Right atrium auricular region (tissue), 2 donors: ENCODE data around the gene PTGIR. TPM values are rescaled to one million over a fixed set of nuclear protein-coding genes. Genes with fewer than 3 reads are reported as not detected.

ENCODE experiments used
- DNase-seq: peaks from one replicate; pipeline ENCODE4 v3.0.0-alpha.2; 2019; ENCODE audit warnings: low spot score
- H3K27ac ChIP-seq, 2 donors: fragments of 200-600 bp; sonication (generic); 1 replicate in 1 of 2; 2 replicates in 1 of 2; pipeline ENCODE4 v1.5.1; 2016 to 2019
- H3K27me3 ChIP-seq, 2 donors: fragments of 200-600 bp; sonication (generic); one replicate each; pipeline versions ENCODE4 v1.5.1 to v1.6.0; 2017 to 2019
- H3K36me3 ChIP-seq: fragments of 200-600 bp; sonication (generic); one replicate; pipeline ENCODE4 v1.5.1; 2016
- H3K4me1 ChIP-seq, 2 donors: fragments of 200-600 bp; sonication (generic); one replicate each; pipeline versions ENCODE4 v1.5.1 to v1.6.0; 2017 to 2019
- H3K4me3 ChIP-seq, 2 donors: fragments of 200-600 bp; sonication (generic); 1 replicate in 1 of 2; 2 replicates in 1 of 2; pipeline ENCODE4 v1.5.1; 2017 to 2019; ENCODE audit warnings: mild to moderate bottlenecking in 1 of 2, moderate library complexity in 1 of 2
- H3K9me3 ChIP-seq, 2 donors: fragments of 200-600 bp; sonication (generic); one replicate each; pipeline ENCODE4 v1.5.1; 2019
- total RNA-seq, 2 donors: library from RNA; depleted of rRNA; stranded (reverse); fragments of >200 nt; gene quantifications; one replicate each; pipeline ENCODE4 v1.1.0, GENCODE V29; 2016
- TF ChIP-seq, protein P1 (sequence below), 2 donors: fragments of 200-600 bp; sonication (generic); IDR thresholded peaks; one replicate each; pipeline ENCODE4 v1.5.1; 2019; ENCODE audit warnings: antibody characterized with exemption in 2 of 2

Gene PTGIR
- total RNA-seq, 2 donors from 2014 or later, result 7.0 to 20.6 TPM

DNA sequence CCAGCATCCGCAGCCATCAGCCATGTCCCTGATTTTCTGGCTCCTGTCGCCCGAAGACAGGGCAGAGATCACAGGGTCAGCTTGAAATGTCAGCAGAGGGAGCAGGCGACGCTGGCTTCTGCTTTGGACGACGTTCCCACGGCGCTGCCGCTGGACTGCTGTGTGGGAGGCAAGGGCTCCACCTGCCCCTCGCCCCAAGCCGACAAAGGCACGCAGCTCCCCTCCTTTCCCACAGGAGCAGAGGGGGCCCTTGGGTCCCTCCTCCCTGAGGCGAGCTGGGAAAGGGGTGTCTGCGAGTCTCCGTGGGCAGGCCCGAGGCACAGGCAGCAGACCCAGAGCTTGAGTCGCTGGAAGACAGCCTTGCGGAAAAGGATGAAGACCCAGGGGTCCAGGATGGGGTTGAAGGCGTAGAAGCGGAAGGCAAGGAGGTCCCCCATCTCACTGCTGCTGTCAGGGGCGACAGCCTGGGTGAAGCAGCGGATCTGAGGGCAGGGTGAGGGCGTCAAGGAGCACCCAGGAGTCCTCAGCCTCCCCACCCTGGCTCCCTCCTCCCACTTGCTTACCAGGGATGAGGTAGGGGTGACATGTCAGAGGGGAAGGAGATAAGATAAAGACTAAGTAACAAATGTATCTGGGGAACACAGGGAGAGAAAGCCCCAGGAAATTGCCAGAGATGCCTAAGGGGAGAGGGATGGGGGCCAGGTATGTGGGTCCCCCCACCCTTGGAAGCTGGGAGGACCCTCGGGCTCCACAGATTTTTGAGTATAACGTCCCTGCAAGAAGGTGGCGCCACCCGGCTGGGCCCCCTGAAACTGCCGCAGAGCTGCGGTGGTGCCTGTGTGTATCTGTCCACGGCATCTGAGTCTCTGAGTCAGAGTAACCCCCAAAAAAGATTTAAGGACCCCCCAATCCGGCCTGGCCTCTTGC lies 3.4 kb downstream of the PTGIR start:
- peak overlapping the region; percentile 19 to 25 for H3K4me3 ChIP-seq
- TF ChIP-seq, protein P1, sequence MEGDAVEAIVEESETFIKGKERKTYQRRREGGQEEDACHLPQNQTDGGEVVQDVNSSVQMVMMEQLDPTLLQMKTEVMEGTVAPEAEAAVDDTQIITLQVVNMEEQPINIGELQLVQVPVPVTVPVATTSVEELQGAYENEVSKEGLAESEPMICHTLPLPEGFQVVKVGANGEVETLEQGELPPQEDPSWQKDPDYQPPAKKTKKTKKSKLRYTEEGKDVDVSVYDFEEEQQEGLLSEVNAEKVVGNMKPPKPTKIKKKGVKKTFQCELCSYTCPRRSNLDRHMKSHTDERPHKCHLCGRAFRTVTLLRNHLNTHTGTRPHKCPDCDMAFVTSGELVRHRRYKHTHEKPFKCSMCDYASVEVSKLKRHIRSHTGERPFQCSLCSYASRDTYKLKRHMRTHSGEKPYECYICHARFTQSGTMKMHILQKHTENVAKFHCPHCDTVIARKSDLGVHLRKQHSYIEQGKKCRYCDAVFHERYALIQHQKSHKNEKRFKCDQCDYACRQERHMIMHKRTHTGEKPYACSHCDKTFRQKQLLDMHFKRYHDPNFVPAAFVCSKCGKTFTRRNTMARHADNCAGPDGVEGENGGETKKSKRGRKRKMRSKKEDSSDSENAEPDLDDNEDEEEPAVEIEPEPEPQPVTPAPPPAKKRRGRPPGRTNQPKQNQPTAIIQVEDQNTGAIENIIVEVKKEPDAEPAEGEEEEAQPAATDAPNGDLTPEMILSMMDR (IDR thresholded peaks at IDR 0.05), result no peak
- peak overlapping the region; percentile 65 to 71 for H3K27ac ChIP-seq
- H3K9me3 ChIP-seq, result no peaks in the 10 kb centered on the region
- no peak for DNase-seq
- H3K36me3 ChIP-seq, result no peaks in the 10 kb centered on the region
- no peaks in the 10 kb centered on the region for H3K27me3 ChIP-seq
- peaks cover 0 to 81% of the 10 kb centered on the region in 2 donors for H3K4me1 ChIP-seq

GRCh38 chr19:46620716-46621115 lies 4.2 kb downstream of the PTGIR start:
- peaks cover 0 to 73% of the 10 kb centered on the region in 2 donors for H3K4me1 ChIP-seq
- DNase-seq, result no peak
- peak overlapping the region; percentile 65 to 71 for H3K27ac ChIP-seq
- H3K27me3 ChIP-seq, result no peaks in the 10 kb centered on the region
- no peaks in the 10 kb centered on the region for H3K9me3 ChIP-seq
- TF ChIP-seq, protein P1 (IDR thresholded peaks at IDR 0.05), result no peak
- H3K36me3 ChIP-seq, result no peaks in the 10 kb centered on the region
- peak overlapping the region; percentile 19 to 25 for H3K4me3 ChIP-seq

DNA sequence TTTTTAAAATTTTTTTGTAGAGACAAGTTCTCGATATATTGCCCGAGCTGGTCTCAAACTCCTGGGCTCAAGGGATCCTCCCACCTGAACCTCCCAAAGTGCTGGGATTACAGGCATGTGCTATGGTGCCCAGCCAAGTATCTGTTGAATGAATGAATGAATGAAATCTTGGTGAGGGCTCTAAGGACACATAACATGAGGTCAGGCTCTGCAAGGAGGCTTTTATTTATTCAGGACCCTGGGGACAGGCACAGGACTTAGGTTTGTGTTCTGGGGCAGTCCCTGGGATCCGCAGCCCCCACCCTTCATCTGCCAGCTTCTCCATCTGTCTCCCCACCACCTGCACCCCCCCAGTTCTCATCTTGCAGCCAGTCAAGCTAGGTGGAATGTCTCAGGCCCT lies 4.6 kb downstream of the PTGIR start:
- TF ChIP-seq, protein P1 (IDR thresholded peaks at IDR 0.05), result no peak
- Histone ChIP-seq H3K9me3 (no peaks in the 10 kb centered on the region), H3K4me3 (no peak overlapping the region), H3K27ac (peak overlapping the region; percentile 65 to 71), H3K27me3 (no peaks in the 10 kb centered on the region), H3K36me3 (no peaks in the 10 kb centered on the region), H3K4me1 (peaks cover 0 to 69% of the 10 kb centered on the region in 2 donors)
- DNase-seq, result no peak

DNA sequence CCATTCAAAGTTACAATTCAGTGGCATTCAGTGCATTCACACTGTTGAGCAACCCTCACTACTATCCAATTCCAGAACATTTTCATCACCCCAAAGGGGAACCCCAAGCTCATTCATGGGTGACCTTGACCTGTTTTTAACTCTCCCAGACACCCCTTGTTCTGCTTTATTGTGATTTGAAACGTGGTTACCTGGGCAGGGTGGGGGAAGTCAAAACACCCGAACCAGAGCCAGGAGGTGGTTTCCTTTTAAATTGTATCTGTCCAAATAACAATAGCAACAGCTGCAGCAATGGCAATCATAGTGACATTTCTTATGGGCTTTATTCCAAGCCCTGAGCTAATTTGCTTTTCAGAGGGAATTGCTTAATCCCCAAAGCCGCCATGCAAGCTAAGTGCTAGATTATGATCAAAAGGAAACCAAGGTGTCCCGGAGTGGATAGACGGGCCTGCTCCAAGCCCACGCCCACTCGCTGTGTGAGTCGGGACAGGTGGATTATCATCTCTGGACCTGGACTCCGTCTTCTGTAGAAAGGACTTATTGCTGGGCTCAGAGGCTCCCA lies 6.1 kb downstream of the PTGIR start:
- Histone ChIP-seq H3K27ac (peak overlapping the region; percentile 8 to 71), H3K4me1 (peaks cover 0 to 54% of the 10 kb centered on the region in 2 donors), H3K9me3 (no peaks in the 10 kb centered on the region), H3K4me3 (no peak overlapping the region), H3K27me3 (no peaks in the 10 kb centered on the region), H3K36me3 (no peaks in the 10 kb centered on the region)
- no peak for DNase-seq
- TF ChIP-seq, protein P1 (IDR thresholded peaks at IDR 0.05), result no peak

DNA sequence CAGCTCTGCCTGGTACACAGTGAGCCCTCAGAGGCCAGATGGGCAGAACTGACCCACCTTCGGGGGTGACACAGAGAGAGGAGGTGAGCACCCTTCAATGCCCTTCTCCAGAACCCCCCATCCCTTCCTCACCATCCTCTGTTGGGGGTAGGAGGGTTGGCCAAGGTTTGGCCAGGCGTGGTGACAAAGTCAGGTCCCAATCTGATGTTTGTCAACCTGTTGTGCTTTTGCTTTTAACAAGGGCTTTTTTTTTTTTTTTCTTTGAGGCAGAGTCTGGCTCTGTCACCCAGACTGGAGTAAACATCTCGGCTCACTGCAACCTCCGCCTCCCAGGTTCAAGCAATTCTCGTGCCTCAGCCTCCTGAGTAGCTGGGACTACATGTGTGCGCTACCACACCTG lies 7.3 kb downstream of the PTGIR start:
- Histone ChIP-seq H3K27me3 (no peaks in the 10 kb centered on the region), H3K27ac (no peak overlapping the region), H3K36me3 (no peaks in the 10 kb centered on the region), H3K4me1 (peaks cover 0 to 45% of the 10 kb centered on the region in 2 donors), H3K4me3 (no peak overlapping the region), H3K9me3 (no peaks in the 10 kb centered on the region)
- no peak for DNase-seq
- TF ChIP-seq, protein P1 (IDR thresholded peaks at IDR 0.05), result no peak
